ENCODE data around the gene TCF7L1. TPM values are rescaled to one million over a fixed set of nuclear protein-coding genes. Genes with fewer than 3 reads are reported as not detected.
A peak's percentile ranks its signal among the peaks of the same experiment; 100 is the strongest.

The TCF7L1 gene
- total and polyA plus RNA-seq, 2 of the 13 experiments (the other 11 are each of a cell fraction or from before 2014, with no cell fraction given): 0.04 to 0.15 TPM

GRCh38 chr2:85324639-85325465 lies 191.7 kb downstream of the TCF7L1 start (continued):
- TF ChIP-seq ZGPAT (CRISPR knock-in tag; IDR thresholded peaks at IDR 0.05) (peak; percentile 89), KMT2B (CRISPR knock-in tag; IDR thresholded peaks at IDR 0.05) (0 out of 2 replicates have a peak, but pooled peaks have one; percentile 14), RXRA (CRISPR knock-in tag; IDR thresholded peaks at IDR 0.05) (peak; percentile 83; the same call in 1 of the 2 replicates), IKZF4 (CRISPR knock-in tag; IDR thresholded peaks at IDR 0.05; ENCODE audit: borderline replicate concordance, low read depth, not compliant biosample characterization) (no peak), ARNTL (CRISPR knock-in tag; IDR thresholded peaks at IDR 0.05) (peak; percentile 50; the same call in 1 of the 2 replicates), FOXA3 (CRISPR knock-in tag; IDR thresholded peaks at IDR 0.05) (peak; percentile 90), RARG (CRISPR knock-in tag; IDR thresholded peaks at IDR 0.05; ENCODE audit: low read depth) (no peak), PHB2 (IDR thresholded peaks at IDR 0.05; ENCODE audit: partially characterized antibody) (no peak), FOXP1 (IDR thresholded peaks at IDR 0.05) (no peak), FOXP1 (CRISPR knock-in tag; IDR thresholded peaks at IDR 0.05) (peak; percentile 79), TGIF2 (CRISPR knock-in tag; IDR thresholded peaks at IDR 0.05) (peak; percentile 61), SSRP1 (CRISPR knock-in tag; IDR thresholded peaks at IDR 0.05) (0 out of 2 replicates have a peak, but pooled peaks have one; percentile 42), CBX2 (IDR thresholded peaks at IDR 0.05; ENCODE audit: low read depth, low read length) (no peak), CBX2 (CRISPR knock-in tag; IDR thresholded peaks at IDR 0.05; ENCODE audit: low read depth) (no peak), CTCF (CRISPR knock-in tag; IDR thresholded peaks at IDR 0.05) (no peak; the same call in 1 of the 2 replicates), NR0B2 (CRISPR knock-in tag; IDR thresholded peaks at IDR 0.05) (no peak), FUBP1 (CRISPR knock-in tag; IDR thresholded peaks at IDR 0.05; ENCODE audit: borderline replicate concordance) (no peak), BATF2 (CRISPR knock-in tag; IDR thresholded peaks at IDR 0.05) (no peak), FOSL1 (CRISPR knock-in tag; IDR thresholded peaks at IDR 0.05; ENCODE audit: borderline replicate concordance) (no peak), ZNF235 (CRISPR knock-in tag; IDR thresholded peaks at IDR 0.05; ENCODE audit: borderline replicate concordance) (no peak), MEF2D (CRISPR knock-in tag; IDR thresholded peaks at IDR 0.05) (peak; percentile 95), UBTF (CRISPR knock-in tag; IDR thresholded peaks at IDR 0.05) (peak; percentile 57)

Data from HepG2 (cell line).